ENCODE results near the gene KIRREL3. TPM values are rescaled to one million over a fixed set of nuclear protein-coding genes. Genes with fewer than 3 reads are reported as not detected.
"Not testable (repeated sequence)": the region's sequence is repeated elsewhere in the genome, so short reads cannot be mapped to it uniquely, and the experiment has no call there.

KIRREL3 gene
- total RNA-seq, 1 donor from 2014 or later, result 29.3 TPM

- DNase-seq, result not testable (repeated sequence)
These were observed 604.3 kb downstream of the KIRREL3 start for GRCh38 chr11:126396266-126396665.

DNA sequence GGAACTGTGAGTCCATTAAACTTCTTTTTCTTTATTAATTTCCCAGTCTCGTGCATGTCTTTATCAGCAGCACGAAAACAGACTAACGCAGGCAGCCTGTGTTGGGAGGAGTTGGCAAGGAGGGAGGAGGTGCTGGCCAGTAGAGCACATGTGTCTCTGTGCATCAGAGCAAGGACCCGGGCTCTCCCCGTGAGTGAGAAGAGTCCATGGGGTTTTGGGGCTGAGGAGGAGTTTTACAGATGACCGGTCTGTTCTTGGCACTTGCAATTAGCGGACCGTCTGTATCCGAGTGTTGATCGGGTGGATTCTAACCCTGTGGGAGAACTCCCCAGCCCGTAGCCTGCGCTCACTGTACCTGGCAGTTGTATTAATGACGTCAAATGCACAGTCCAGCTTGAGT is 604.8 kb downstream of the KIRREL3 start:
- DNase-seq, result not testable (repeated sequence)

DNA sequence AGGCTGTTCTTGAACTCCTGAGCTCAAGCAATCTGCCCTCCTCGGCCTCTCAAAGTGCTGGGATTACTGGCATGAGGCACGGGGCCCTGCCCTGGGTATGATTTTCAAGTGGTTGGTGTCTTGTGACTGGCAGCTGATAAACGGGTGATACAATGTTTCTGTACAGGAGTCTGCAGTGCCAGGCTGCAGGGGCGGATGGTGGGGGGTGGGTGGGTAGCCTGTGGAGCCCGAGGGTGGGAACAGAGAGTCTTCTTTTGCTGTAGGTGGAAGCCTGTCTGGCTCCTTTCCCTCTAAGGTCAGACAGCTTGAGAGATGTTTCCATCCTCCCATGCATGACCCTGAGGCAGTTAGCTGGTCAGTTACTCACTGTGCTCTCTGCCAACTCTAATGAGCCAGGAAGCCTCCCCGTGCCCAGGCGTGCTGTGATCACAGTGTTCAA is 605.9 kb downstream of the KIRREL3 start:
- DNase-seq, result peak; percentile 12

- DNase-seq, result no peak
These were observed 606.5 kb downstream of the KIRREL3 start for GRCh38 chr11:126394036-126394435.

DNA sequence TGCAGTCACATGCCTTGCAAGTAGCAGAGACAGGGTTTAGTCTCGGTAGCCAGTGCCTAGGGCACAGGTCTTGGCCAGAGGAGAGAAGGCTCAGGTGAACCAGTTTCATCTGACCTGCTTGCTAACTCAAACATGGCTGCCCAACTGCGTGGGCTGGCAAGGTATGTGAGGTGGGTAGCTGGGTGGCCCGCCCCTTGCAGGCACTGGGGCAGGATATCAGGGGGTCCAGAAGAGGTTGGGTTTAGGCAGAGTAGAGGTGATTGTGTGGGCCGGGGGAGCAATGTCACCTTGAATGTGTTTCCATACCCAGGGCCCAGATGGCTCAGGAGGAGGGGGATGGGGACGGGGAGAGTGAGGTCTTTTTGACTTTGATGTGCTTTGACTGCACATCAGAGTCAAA is 607.4 kb downstream of the KIRREL3 start:
- DNase-seq, result no peak

GRCh38 chr11:126392633-126393013 is 607.9 kb downstream of the KIRREL3 start:
- no peak for DNase-seq

DNA sequence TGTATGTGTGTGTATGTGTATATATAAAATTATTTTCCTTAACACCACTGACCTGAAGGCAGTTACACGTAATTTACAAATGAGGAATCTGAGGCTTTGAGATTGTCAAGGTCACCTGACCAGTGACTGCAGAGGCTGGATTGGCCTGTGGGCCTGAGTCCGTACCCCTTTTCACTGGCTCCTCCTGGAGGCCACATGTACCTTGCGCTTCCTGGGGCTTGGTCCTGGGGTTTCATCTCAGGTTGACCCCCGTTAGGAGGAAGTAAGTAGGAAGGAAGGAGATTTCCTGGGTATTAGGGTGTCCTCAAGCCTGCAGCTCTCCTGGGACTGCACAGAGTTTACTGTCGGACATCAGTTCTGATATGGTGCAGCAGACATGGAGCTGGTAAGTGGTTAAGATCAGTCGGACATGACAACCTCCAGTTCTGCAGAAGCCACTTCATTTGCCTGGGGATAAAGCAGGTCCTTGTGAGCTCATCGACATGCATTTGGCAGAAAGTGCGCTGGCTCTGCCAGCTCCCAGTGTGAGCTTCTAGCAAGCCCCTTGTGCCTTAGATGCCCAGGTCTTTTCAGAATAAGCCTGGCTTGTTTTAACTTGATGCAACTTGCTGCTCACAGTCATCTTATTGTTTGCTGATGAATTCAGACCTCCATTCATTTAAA is 608.5 kb downstream of the KIRREL3 start:
- peak; percentile 24 for DNase-seq

- no peak for DNase-seq
These were observed 609.1 kb downstream of the KIRREL3 start for GRCh38 chr11:126391286-126391954.

DNA sequence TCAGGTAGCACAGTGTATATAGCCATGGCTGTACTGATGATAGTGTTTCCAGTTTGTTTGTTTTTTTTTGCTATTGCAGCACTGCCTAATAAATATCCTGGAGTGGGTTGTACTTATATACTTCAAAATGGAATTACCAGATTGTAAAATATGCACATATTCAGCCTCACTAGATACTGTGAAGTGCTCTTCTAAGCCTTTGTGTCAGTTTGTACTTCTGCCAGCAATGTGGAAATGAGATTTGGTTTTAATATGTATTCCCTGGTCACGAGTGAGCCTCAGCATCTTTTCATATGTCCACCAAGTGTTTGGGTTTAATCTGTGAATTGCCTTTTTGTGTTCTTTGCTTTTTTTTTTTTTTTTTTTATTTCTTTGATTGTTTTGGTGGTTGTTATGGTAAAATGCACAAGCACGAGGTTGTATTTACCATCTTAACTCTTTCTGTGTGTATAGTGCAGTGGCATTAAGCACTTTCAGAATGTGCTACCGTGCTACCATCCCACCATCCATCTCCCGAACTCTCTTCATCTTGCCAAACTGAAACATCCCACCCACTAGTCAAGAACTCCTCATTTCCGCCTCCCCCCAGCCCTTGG is 610.2 kb downstream of the KIRREL3 start:
- no peak for DNase-seq

GRCh38 chr11:126387857-126388256 is 612.7 kb downstream of the KIRREL3 start:
- DNase-seq, result no peak

DNA sequence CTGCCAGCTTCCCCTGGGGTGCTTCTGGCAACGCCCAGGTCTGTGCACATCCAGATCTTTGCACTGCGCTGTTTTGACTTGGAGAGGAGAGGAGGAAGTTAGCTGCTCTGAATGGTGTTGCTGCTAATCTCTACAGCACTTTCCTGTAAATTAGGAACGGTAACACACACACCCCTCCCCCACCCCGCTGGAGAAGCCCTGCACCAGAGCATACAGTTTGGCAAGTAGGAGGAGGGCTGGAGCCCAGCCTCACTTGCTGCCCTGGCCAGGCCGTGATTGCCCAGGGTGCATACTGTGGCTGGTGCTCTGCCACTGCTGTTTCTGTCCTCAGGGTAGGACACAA is 613.9 kb downstream of the KIRREL3 start:
- not testable (repeated sequence) for DNase-seq

DNA sequence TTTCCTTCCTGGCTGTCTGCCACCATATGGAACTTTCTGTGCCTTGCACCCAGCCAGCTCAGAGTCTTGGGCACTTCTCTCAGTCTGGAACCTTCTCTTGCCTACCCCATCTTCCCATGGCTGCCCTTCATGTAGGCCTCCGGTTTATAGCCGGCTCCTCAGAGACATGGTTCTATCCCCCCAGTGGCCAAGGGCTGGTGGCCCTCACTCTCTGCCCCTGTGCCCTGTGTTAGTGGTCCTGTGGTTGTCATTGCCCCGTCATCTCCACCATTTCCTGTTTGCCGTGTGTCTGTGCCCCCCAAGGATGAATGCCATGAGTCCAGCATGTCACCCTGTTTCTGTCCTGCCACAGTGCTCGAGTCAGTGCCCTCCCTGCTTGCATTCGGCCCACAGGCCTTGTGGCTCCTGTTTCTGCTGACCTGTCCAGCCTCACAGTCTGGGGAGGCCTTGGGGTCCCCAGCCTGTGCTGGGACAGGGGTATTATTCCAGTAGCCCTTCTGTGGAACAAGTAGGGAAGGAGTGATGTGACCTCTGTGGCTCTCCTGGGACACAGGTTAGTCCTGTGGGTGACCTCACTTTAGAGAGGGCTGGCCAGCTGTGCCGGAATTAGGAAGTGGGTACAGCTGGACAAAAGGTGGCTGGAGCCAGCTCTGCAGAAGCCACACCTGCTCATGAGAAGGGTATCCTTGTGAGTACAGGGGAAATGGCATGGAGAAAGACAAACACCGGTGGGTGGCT is 614.4 kb downstream of the KIRREL3 start:
- DNase-seq, result no peak

DNA sequence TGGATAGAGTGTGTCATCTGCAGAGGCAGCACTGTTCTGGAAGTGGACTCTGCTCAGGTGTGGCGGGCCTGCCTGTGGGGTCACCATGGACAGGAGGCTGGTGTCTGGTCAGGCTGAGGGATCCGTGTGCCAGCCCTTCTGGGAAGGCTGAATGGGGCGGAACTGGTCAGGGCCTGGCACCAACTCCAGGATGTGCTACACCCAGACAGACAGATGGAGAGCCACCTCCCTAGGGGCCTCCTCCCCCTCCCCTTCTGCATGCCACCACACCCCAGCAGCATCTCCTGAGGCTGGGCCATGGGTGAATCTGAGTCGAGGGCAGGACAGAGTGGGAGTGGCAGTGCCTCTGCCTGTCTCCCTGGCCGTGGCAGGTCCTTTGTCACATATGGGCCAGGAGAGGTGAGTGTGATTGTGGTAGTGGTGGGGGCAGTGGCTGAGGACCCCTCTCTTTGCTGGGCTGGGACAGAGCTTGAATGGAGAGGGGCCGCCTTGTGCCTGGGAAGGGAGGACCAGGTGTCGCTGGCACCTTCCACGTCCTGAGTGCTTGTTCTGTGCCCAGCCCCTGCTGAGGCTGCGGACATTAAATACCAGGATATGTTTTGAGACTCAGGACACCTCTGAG is 616.0 kb downstream of the KIRREL3 start:
- no peak for DNase-seq

- no peak for DNase-seq
These were observed 616.9 kb downstream of the KIRREL3 start for GRCh38 chr11:126383339-126384335.

GRCh38 chr11:126382641-126383040 is 617.9 kb downstream of the KIRREL3 start:
- not testable (repeated sequence) for DNase-seq

DNA sequence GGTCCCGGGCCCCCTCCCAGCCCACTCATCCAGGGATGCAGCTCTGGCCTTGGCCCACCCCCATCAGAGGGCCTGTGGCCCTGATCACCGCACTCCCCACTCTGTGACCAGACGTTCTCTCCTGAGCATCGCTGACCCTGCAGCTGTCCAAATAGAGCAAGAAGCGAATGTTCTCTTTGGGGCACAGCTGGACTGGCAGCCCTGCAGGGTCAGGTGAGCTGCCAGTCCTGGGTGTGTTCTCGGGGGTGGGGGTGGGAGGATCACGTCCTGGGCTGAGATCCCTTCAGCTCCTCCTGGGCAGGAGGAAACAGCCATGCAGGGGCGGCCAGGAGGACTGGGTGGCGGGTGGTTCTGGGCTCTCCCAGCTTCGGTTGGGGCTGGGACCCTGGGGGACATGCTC is 618.6 kb downstream of the KIRREL3 start:
- not testable (repeated sequence) for DNase-seq

DNA sequence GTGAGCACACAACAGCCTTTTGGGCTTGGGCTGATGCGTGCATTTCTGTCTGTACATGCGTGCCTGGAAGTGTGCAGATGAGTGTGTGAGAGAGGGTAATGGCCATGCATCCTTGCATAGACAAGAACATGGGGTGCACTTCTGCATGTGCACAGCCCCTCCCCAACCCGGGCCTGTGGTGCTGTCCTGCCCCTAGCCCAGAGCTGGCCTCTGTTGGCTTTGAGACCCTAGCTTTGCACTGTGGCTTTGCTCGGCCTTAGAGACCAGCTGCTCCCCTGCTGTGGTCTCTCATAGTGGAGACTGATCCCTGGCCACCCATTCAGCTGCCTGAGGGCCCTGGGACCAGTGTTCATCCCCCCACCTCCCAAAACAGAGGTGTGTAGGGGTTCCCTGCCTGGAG is 619.7 kb downstream of the KIRREL3 start:
- no peak for DNase-seq

- DNase-seq, result no peak
These were observed 621.8 kb downstream of the KIRREL3 start for GRCh38 chr11:126378763-126379162.

DNA sequence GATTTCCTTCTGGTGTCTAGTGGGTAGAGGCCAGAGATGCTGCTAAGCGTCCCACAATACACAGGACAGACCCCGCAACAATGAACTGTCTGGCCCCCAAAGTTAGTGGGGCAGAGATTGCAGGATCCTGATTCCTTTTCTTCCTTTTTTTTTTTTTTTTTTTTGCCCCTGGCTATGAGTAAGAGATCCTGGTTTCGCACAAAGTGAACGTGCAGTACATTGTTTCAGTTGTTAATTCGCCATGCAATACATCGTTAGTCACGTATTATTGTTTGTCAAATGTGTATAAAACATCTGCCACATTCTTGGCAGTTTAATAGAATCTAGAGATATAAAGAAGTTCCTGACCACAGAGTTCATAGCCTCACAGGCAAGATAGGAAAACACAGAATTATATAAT is 624.8 kb downstream of the KIRREL3 start:
- no peak for DNase-seq

- DNase-seq, result not testable (repeated sequence)
These were observed 625.8 kb downstream of the KIRREL3 start for GRCh38 chr11:126374562-126375300.
